ENCODE data around the gene BMI1.

BMI1 gene

DNA sequence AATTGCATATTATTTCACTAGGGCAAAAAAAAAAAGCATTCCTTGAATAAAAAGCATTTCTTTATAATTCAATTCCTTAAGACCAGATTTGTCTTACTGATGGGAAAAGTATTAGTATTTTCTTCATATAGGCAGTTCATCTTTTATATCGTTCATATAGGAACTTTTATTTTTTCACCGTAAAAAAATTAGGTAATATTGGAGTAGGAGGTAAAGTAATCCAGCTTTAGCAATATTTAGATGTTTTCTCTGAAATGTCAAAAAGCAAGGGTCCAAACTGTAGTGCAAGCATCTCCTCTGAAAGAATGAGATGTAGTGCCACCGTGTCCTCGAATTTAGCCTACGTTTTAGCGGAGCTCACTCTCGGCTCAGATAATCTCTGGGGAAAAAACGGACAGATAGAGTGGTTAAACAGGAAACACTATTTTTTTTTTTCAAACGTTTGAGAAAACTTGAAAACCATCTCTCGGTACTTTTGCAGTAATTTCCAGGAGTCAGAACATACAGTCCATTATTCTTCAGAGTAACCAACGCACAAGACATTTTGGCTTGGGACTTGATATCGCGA lies 18.9 kb downstream of the BMI1 start:
- H3K27ac ChIP-seq (ENCODE audit: extremely low read depth, low read depth, low read length) = peak overlapping the region; percentile 99
- TF ChIP-seq, protein P1, sequence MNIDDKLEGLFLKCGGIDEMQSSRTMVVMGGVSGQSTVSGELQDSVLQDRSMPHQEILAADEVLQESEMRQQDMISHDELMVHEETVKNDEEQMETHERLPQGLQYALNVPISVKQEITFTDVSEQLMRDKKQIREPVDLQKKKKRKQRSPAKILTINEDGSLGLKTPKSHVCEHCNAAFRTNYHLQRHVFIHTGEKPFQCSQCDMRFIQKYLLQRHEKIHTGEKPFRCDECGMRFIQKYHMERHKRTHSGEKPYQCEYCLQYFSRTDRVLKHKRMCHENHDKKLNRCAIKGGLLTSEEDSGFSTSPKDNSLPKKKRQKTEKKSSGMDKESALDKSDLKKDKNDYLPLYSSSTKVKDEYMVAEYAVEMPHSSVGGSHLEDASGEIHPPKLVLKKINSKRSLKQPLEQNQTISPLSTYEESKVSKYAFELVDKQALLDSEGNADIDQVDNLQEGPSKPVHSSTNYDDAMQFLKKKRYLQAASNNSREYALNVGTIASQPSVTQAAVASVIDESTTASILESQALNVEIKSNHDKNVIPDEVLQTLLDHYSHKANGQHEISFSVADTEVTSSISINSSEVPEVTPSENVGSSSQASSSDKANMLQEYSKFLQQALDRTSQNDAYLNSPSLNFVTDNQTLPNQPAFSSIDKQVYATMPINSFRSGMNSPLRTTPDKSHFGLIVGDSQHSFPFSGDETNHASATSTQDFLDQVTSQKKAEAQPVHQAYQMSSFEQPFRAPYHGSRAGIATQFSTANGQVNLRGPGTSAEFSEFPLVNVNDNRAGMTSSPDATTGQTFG (tag by site-specific recombination; IDR thresholded peaks at IDR 0.05; ENCODE audit: borderline replicate concordance) = no peak
- no peak for TF ChIP-seq ZFP69B (tag by site-specific recombination; IDR thresholded peaks at IDR 0.05)
- peak; percentile 33; the same call in 1 of the 2 replicates for TF ChIP-seq ZNF366 (tag by site-specific recombination; conservative IDR thresholded peaks at IDR 0.05)
- no peak for TF ChIP-seq EGR2 (tag by site-specific recombination; IDR thresholded peaks at IDR 0.05; ENCODE audit: low read depth)
- TF ChIP-seq ZNF394 (tag by site-specific recombination; IDR thresholded peaks at IDR 0.05; ENCODE audit: borderline replicate concordance) = 0 out of 2 replicates have a peak, but pooled peaks have one; percentile 6
- TF ChIP-seq ZNF202 (tag by site-specific recombination; IDR thresholded peaks at IDR 0.05; ENCODE audit: borderline replicate concordance) = no peak
- TF ChIP-seq ZNF629 (tag by site-specific recombination; IDR thresholded peaks at IDR 0.05) = peak; percentile 95
- TF ChIP-seq PRDM1 (tag by site-specific recombination; IDR thresholded peaks at IDR 0.05) = no peak
- TF ChIP-seq, protein P2, sequence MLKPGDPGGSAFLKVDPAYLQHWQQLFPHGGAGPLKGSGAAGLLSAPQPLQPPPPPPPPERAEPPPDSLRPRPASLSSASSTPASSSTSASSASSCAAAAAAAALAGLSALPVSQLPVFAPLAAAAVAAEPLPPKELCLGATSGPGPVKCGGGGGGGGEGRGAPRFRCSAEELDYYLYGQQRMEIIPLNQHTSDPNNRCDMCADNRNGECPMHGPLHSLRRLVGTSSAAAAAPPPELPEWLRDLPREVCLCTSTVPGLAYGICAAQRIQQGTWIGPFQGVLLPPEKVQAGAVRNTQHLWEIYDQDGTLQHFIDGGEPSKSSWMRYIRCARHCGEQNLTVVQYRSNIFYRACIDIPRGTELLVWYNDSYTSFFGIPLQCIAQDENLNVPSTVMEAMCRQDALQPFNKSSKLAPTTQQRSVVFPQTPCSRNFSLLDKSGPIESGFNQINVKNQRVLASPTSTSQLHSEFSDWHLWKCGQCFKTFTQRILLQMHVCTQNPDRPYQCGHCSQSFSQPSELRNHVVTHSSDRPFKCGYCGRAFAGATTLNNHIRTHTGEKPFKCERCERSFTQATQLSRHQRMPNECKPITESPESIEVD (tag by site-specific recombination; IDR thresholded peaks at IDR 0.05) = peak; percentile 28; the same call in 1 of the 2 replicates
- TF ChIP-seq IKZF3 (tag by site-specific recombination; IDR thresholded peaks at IDR 0.05) = no peak
- no peak for TF ChIP-seq ZNF350 (tag by site-specific recombination; IDR thresholded peaks at IDR 0.05)
- TF ChIP-seq KLF1 (tag by site-specific recombination; IDR thresholded peaks at IDR 0.05) = no peak
- TF ChIP-seq, protein P3, sequence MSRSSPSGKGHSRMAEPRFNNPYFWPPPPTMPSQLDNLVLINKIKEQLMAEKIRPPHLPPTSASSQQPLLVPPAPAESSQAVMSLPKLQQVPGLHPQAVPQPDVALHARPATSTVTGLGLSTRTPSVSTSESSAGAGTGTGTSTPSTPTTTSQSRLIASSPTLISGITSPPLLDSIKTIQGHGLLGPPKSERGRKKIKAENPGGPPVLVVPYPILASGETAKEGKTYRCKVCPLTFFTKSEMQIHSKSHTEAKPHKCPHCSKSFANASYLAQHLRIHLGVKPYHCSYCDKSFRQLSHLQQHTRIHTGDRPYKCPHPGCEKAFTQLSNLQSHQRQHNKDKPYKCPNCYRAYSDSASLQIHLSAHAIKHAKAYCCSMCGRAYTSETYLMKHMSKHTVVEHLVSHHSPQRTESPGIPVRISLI (tag by site-specific recombination; IDR thresholded peaks at IDR 0.05) = peak; percentile 95; the same call in 1 of the 2 replicates
- TF ChIP-seq ZNF335 (tag by site-specific recombination; conservative IDR thresholded peaks at IDR 0.05) = peak; percentile 92
- peak; percentile 89 for TF ChIP-seq ZBTB21 (tag by site-specific recombination; IDR thresholded peaks at IDR 0.05)
- TF ChIP-seq ZFP37 (tag by site-specific recombination; IDR thresholded peaks at IDR 0.05) = peak; percentile 70
- 0 out of 2 replicates have a peak, but pooled peaks have one; percentile 22 for TF ChIP-seq ZNF2 (tag by site-specific recombination; IDR thresholded peaks at IDR 0.05)
- TF ChIP-seq SP7 (tag by site-specific recombination; IDR thresholded peaks at IDR 0.05) = 0 out of 2 replicates have a peak, but pooled peaks have one; percentile 15
- no peak for TF ChIP-seq ZNF530 (tag by site-specific recombination; IDR thresholded peaks at IDR 0.05; ENCODE audit: low read depth)
- TF ChIP-seq ZNF274 (IDR thresholded peaks at IDR 0.05; ENCODE audit: low read length) = no peak
- no peak for TF ChIP-seq ZNF274 (tag by site-specific recombination; IDR thresholded peaks at IDR 0.05; ENCODE audit: borderline replicate concordance)
- TF ChIP-seq, protein P4, sequence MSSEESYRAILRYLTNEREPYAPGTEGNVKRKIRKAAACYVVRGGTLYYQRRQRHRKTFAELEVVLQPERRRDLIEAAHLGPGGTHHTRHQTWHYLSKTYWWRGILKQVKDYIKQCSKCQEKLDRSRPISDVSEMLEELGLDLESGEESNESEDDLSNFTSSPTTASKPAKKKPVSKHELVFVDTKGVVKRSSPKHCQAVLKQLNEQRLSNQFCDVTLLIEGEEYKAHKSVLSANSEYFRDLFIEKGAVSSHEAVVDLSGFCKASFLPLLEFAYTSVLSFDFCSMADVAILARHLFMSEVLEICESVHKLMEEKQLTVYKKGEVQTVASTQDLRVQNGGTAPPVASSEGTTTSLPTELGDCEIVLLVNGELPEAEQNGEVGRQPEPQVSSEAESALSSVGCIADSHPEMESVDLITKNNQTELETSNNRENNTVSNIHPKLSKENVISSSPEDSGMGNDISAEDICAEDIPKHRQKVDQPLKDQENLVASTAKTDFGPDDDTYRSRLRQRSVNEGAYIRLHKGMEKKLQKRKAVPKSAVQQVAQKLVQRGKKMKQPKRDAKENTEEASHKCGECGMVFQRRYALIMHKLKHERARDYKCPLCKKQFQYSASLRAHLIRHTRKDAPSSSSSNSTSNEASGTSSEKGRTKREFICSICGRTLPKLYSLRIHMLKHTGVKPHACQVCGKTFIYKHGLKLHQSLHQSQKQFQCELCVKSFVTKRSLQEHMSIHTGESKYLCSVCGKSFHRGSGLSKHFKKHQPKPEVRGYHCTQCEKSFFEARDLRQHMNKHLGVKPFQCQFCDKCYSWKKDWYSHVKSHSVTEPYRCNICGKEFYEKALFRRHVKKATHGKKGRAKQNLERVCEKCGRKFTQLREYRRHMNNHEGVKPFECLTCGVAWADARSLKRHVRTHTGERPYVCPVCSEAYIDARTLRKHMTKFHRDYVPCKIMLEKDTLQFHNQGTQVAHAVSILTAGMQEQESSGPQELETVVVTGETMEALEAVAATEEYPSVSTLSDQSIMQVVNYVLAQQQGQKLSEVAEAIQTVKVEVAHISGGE (tag by site-specific recombination; conservative IDR thresholded peaks at IDR 0.05; ENCODE audit: low read depth) = no peak
- CTCF ChIA-PET = interaction anchor here (0.6 to 1.0 kb wide), 5 partner anchors 20 to 336 kb away, joined by 3 to 4 read pairs (median 3); no protein-coding TSS in a partner anchor

More for the DNA sequence above, 18.9 kb downstream of the BMI1 start:
- H3K36me3 ChIP-seq (ENCODE audit: control insufficient read depth in 2 of 2, insufficient read depth in 1 of 2, low read length in 2 of 2) = no peaks in the 10 kb centered on the region
- peaks cover 6% of the 10 kb centered on the region for H3K4me1 ChIP-seq (ENCODE audit: control insufficient read depth, insufficient read depth, low read length)
- POLR2A ChIA-PET = interaction anchor here (0.6 to 2.6 kb wide), 12 partner anchors 13 to 337 kb away, joined by 3 to 19 read pairs (median 5); partner anchors contain the start of genes COMMD3 and DNAJC1
- no peaks in the 10 kb centered on the region for H3K9me3 ChIP-seq (ENCODE audit: control insufficient read depth, insufficient read depth, low read depth, low read length)
- H3K4me3 ChIP-seq (ENCODE audit: low read depth, low read length) = peak overlapping the region; percentile 78
